Brain microvascular endothelial cell (primary cell): Measurements from ENCODE around the gene CFAP74.

ENCODE experiments used
- DNase-seq: peaks from one replicate; pipeline ENCODE4 v3.0.0-alpha.2; 2020
- H3K27ac ChIP-seq: fragments of 250-450 bp; sonication (Bioruptor Pico); 2 replicates; pipeline ENCODE4 v1.5.1; 2020; ENCODE audit warnings: mild to moderate bottlenecking, moderate library complexity
- H3K27me3 ChIP-seq: fragments of 250-450 bp; sonication (Bioruptor Pico); replicated peaks from 2 replicates; pipeline ENCODE4 v1.5.1; 2020; ENCODE audit warnings: mild to moderate bottlenecking
- H3K36me3 ChIP-seq: fragments of 250-450 bp; sonication (Bioruptor Pico); replicated peaks from 2 replicates; pipeline ENCODE4 v1.5.1; 2020; ENCODE audit warnings: mild to moderate bottlenecking
- H3K4me3 ChIP-seq: 2 replicates; pipeline ENCODE4 v1.5.1; 2011; ENCODE audit warnings: low read depth, mild to moderate bottlenecking, control low read depth, low read length, moderate library complexity
- in situ Hi-C: cut with HindIII; loops from 2 replicates; pipeline ENCODE4 v1.10.0; 2017; ENCODE audit warnings: low sequenced_read_pairs, low pct_ligation_motif_present
- TF ChIP-seq, protein P1 (sequence below): IDR thresholded peaks from 2 replicates; pipeline ENCODE4 v1.5.1; 2011; ENCODE audit warnings: low read depth, mild to moderate bottlenecking, moderate library complexity, low read length, control low read depth, inconsistent platforms; ENCODE audit errors: missing control alignments

The CFAP74 gene

DNA sequence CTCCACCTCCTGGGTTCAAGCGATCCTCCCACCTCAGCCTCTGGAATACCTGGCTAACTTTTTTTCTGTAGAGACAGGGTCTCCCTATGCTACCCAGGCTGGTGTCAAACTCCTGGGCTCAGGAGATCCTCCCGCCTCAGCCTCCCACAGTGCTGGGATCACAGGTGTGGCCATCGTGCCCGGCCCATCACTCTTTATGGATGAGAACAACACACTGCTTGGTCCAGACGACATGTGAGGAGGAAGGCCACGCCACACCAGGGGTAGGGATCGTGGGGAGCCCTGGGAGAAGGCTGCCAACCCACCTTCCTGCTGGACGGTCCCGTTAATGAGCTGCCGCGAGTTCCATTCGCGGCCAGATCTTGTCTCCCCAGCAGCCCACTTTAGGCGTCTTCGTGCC is 10.6 kb upstream of the CFAP74 start:
- TF ChIP-seq, protein P1, sequence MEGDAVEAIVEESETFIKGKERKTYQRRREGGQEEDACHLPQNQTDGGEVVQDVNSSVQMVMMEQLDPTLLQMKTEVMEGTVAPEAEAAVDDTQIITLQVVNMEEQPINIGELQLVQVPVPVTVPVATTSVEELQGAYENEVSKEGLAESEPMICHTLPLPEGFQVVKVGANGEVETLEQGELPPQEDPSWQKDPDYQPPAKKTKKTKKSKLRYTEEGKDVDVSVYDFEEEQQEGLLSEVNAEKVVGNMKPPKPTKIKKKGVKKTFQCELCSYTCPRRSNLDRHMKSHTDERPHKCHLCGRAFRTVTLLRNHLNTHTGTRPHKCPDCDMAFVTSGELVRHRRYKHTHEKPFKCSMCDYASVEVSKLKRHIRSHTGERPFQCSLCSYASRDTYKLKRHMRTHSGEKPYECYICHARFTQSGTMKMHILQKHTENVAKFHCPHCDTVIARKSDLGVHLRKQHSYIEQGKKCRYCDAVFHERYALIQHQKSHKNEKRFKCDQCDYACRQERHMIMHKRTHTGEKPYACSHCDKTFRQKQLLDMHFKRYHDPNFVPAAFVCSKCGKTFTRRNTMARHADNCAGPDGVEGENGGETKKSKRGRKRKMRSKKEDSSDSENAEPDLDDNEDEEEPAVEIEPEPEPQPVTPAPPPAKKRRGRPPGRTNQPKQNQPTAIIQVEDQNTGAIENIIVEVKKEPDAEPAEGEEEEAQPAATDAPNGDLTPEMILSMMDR, result no peak
- no peak for DNase-seq
- Histone ChIP-seq H3K27me3 (peaks cover 19% of the 10 kb centered on the region), H3K36me3 (no peaks in the 10 kb centered on the region), H3K27ac (no peak overlapping the region), H3K4me3 (no peak overlapping the region)
- in situ Hi-C loops, result no loop called here

DNA sequence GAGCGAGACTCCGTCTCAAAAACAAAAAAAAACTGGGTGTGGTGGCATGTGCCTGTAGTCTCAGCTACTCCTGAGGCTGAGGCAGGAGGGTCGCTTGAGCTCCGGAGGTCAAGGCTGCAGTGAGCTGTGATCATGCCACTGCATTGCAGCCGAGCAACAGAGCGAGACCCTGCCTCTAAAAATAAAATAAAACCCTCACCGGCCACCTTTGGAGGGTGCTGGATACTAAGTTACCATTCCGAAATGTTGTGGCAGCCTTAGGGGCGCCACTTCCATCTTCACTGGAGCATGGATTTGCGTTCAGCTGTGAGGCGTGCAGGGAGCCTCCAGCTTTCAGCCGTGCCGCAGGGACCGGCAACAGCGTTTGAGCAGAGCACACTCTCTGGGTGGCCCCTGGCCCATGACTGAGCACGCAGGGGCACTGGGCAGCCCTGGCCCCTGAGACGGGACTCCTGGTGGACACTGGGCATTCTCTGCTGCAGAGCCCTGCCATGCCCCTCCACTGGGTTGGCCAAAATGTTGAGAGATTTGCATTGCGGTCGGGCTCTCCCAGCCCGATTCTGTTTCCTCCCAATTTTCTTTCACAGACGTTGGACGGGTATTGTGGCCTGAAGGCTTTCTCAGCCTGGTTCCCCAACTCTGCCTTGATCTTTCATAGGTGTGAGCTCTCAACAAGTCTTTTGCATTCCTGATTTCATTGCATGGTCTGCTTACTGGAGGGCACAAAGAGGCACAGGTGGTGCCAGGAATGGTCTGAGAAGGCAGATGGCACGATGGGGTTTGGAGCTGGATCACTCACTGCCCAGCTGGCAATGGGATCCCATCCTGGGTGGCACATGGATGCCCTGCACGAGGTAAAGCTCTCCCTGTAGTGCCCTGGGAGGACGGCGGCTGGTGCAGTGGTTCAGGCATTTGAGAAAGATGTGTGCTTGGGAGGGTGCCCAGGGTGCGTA is 5.8 kb upstream of the CFAP74 start:
- peaks cover 12% of the 10 kb centered on the region for H3K27me3 ChIP-seq
- in situ Hi-C loops, result no loop called here
- H3K4me3 ChIP-seq, result no peak overlapping the region
- no peak overlapping the region for H3K27ac ChIP-seq
- H3K36me3 ChIP-seq, result no peaks in the 10 kb centered on the region
- no peak for DNase-seq
- TF ChIP-seq, protein P1, result no peak

DNA sequence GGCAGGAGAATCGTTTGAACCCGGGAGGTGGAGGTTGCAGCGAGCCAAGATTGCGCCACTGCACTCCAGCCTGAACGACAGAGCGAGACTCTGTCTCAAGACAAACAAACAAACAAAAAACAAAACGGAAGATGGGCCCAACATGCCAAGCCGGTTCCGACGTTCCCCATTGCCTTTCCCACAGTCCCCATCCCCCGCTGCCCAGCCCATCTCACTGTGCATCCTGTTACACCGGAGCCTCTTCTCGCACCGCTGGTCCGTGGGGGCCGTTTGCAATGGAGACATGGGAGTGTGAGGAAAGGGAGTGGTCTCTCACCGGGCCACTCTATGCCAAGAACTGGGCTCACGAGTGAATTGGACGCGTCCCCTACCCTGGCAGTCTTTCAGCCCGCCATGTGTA is 1.3 kb upstream of the CFAP74 start:
- Histone ChIP-seq H3K27ac (no peak overlapping the region), H3K36me3 (no peaks in the 10 kb centered on the region), H3K27me3 (peaks cover 20% of the 10 kb centered on the region), H3K4me3 (no peak overlapping the region)
- DNase-seq, result no peak
- TF ChIP-seq, protein P1, result no peak
- in situ Hi-C loops, result no loop called here

DNA sequence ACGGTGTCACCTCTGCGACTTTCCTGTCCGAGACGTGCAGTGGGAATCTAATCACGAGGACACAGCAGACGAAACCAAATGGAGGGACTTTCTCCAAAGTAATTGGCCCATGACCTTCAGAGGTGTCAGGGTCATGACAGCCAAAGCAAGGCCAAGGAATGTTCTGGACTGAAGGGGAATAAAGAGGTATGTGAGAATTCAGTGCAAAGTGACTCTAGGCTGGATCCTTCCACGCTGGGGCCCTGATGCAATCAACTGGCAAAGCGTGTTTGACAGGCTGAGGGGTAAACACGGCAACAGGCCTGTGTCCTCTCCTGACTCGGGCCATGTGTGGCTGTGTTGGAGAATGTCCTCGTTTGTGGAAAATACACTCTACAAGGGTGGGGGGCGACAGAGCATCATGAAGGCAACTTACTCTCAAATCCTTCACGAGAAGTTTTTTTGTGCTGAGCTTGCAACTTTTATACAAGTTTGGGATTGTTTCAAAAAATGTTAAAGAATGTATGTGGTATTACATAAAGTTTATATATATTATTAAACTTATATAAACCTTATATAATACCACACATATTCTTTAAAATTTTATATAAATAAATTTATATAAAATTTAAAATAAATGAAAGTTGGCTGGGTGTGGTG is 1.7 kb downstream of the CFAP74 start:
- in situ Hi-C loops, result no loop called here
- DNase-seq, result no peak
- Histone ChIP-seq H3K4me3 (no peak overlapping the region), H3K36me3 (no peaks in the 10 kb centered on the region), H3K27me3 (peaks cover 18% of the 10 kb centered on the region), H3K27ac (no peak overlapping the region)
- TF ChIP-seq, protein P1, result no peak

DNA sequence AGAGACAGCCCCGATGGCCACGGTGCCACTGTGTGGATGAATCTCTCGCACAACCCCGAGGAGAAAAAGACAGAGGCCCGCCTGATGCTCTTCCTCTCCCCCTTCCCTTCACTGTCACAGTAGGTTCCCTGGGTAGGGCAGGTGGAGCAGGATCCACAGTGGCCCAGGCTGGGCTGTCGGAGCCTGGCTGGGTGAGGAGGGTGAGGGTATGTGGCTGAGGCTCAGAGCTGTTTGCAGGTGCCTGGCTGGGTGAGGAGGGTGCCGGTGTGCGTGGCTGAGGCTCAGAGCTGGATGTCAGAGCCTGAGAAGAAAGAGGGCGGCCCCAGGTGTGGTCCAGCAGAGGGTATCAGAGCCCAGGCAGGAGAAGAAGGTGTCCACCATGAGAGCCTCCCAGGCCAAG is 2.7 kb downstream of the CFAP74 start:
- Histone ChIP-seq H3K27me3 (peaks cover 18% of the 10 kb centered on the region), H3K4me3 (no peak overlapping the region), H3K27ac (no peak overlapping the region), H3K36me3 (no peaks in the 10 kb centered on the region)
- DNase-seq, result no peak
- in situ Hi-C loops, result no loop called here
- TF ChIP-seq, protein P1, result no peak
